ENCODE measurements around the gene DNAJC1.

DNAJC1 gene

GRCh38 chr10:21801609-21802008, 201.9 kb downstream of the DNAJC1 start:
- no peak for DNase-seq (ENCODE audit: low read depth)
- TF ChIP-seq CTCF (IDR thresholded peaks at IDR 0.05; ENCODE audit: control insufficient read depth, insufficient read depth, low read depth, low read length, missing control alignments), result no peak
- H3K4me3 ChIP-seq (ENCODE audit: control insufficient read depth, low read depth, low read length), result no peak overlapping the region

GRCh38 chr10:21797984-21798765, 205.4 kb downstream of the DNAJC1 start:
- no peak for DNase-seq (ENCODE audit: low read depth)
- TF ChIP-seq CTCF (IDR thresholded peaks at IDR 0.05; ENCODE audit: control insufficient read depth, insufficient read depth, low read depth, low read length, missing control alignments), result no peak
- no peak overlapping the region for H3K4me3 ChIP-seq (ENCODE audit: control insufficient read depth, low read depth, low read length)

GRCh38 chr10:21797533-21797932, 206.0 kb downstream of the DNAJC1 start:
- no peak for DNase-seq (ENCODE audit: low read depth)
- no peak for TF ChIP-seq CTCF (IDR thresholded peaks at IDR 0.05; ENCODE audit: control insufficient read depth, insufficient read depth, low read depth, low read length, missing control alignments)

GRCh38 chr10:21791276-21791675, 212.3 kb downstream of the DNAJC1 start:
- TF ChIP-seq CTCF (IDR thresholded peaks at IDR 0.05; ENCODE audit: control insufficient read depth, insufficient read depth, low read depth, low read length, missing control alignments), result no peak
- no peak overlapping the region for H3K4me3 ChIP-seq (ENCODE audit: control insufficient read depth, low read depth, low read length)

More at GRCh38 chr10:21797533-21797932, 206.0 kb downstream of the DNAJC1 start:
- H3K4me3 ChIP-seq (ENCODE audit: control insufficient read depth, low read depth, low read length), result no peak overlapping the region

GRCh38 chr10:21776883-21777282, 226.6 kb downstream of the DNAJC1 start:
- H3K4me3 ChIP-seq (ENCODE audit: control insufficient read depth, low read depth, low read length), result no peak overlapping the region
- TF ChIP-seq CTCF (IDR thresholded peaks at IDR 0.05; ENCODE audit: control insufficient read depth, insufficient read depth, low read depth, low read length, missing control alignments), result no peak
- no peak for DNase-seq (ENCODE audit: low read depth)

More at GRCh38 chr10:21791276-21791675, 212.3 kb downstream of the DNAJC1 start:
- DNase-seq (ENCODE audit: low read depth), result no peak

GRCh38 chr10:21771219-21771618, 232.3 kb downstream of the DNAJC1 start:
- H3K4me3 ChIP-seq (ENCODE audit: control insufficient read depth, low read depth, low read length), result no peak overlapping the region
- no peak for DNase-seq (ENCODE audit: low read depth)
- no peak for TF ChIP-seq CTCF (IDR thresholded peaks at IDR 0.05; ENCODE audit: control insufficient read depth, insufficient read depth, low read depth, low read length, missing control alignments)

All from AG09309 (cell line).